ENCODE results near the gene TUBG2.

- no peak for TF ChIP-seq ARNTL (CRISPR knock-in tag; IDR thresholded peaks at IDR 0.05; ENCODE audit: borderline replicate concordance, low read depth)
- TF ChIP-seq TCF4 (CRISPR knock-in tag; IDR thresholded peaks at IDR 0.05; ENCODE audit: borderline replicate concordance): no peak
- no peak for TF ChIP-seq CREB5 (CRISPR knock-in tag; IDR thresholded peaks at IDR 0.05; ENCODE audit: low read depth)
- no peak for TF ChIP-seq ZC3H10 (CRISPR knock-in tag; IDR thresholded peaks at IDR 0.05)
These were observed 43.4 kb downstream of the TUBG2 start for GRCh38 chr17:42702446-42702845.
